ENCODE results near the gene TMEM208. TPM values are rescaled to one million over a fixed set of nuclear protein-coding genes. Genes with fewer than 3 reads are reported as not detected.

Gene TMEM208
- total and polyA plus RNA-seq, 2 experiments from 2014 or later: 47.5 to 181 TPM

GRCh38 chr16:67247192-67248072 is 20.5 kb downstream of the TMEM208 start, which contains the start of gene FHOD1:
Gene FHOD1, minus strand, starts transcription at chr16:67247481. Its CDS starts 71 bp downstream, at chr16:67247410.
- 2% methylated on average over 55 of the region's 60 CpGs for WGBS (ENCODE audit: low lambda C conversion rate, missing lambda C conversion rate)
- Histone ChIP-seq H3K4me1 (ENCODE audit: insufficient read depth) (peaks cover 26% of the 10 kb centered on the region), H3K9me2 (replicated peaks; ENCODE audit: insufficient read depth) (no peaks in the 10 kb centered on the region), H3K79me2 (peaks cover 13% of the 10 kb centered on the region), H4K20me1 (ENCODE audit: insufficient read depth, poor library complexity, severe bottlenecking) (no peaks in the 10 kb centered on the region), H3K9me3 (ENCODE audit: low read depth) (no peaks in the 10 kb centered on the region), H3K27ac (peak within 1 kb of the TSS; percentile 91), H3K4me3 (peak within 1 kb of the TSS; percentile 86), H3K27me3 (peaks cover 28% of the 10 kb centered on the region), H3K36me3 (replicated peaks; ENCODE audit: insufficient read depth, low read depth) (no peaks in the 10 kb centered on the region), H3K4me2 (peak within 1 kb of the TSS; percentile 99), H2AFZ (peak within 1 kb of the TSS; percentile 91)
- DNase-seq (ENCODE audit: low spot score): peak; percentile 97
- TF ChIP-seq EZH2phosphoT487 (IDR thresholded peaks at IDR 0.05; ENCODE audit: low read depth, severe bottlenecking, unreplicated experiment): no peak
- no peak for TF ChIP-seq EZH2 (IDR thresholded peaks at IDR 0.05; ENCODE audit: borderline replicate concordance)
- TF ChIP-seq, protein P1, sequence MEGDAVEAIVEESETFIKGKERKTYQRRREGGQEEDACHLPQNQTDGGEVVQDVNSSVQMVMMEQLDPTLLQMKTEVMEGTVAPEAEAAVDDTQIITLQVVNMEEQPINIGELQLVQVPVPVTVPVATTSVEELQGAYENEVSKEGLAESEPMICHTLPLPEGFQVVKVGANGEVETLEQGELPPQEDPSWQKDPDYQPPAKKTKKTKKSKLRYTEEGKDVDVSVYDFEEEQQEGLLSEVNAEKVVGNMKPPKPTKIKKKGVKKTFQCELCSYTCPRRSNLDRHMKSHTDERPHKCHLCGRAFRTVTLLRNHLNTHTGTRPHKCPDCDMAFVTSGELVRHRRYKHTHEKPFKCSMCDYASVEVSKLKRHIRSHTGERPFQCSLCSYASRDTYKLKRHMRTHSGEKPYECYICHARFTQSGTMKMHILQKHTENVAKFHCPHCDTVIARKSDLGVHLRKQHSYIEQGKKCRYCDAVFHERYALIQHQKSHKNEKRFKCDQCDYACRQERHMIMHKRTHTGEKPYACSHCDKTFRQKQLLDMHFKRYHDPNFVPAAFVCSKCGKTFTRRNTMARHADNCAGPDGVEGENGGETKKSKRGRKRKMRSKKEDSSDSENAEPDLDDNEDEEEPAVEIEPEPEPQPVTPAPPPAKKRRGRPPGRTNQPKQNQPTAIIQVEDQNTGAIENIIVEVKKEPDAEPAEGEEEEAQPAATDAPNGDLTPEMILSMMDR (IDR thresholded peaks at IDR 0.05; ENCODE audit: poor library complexity): no peak

DNA sequence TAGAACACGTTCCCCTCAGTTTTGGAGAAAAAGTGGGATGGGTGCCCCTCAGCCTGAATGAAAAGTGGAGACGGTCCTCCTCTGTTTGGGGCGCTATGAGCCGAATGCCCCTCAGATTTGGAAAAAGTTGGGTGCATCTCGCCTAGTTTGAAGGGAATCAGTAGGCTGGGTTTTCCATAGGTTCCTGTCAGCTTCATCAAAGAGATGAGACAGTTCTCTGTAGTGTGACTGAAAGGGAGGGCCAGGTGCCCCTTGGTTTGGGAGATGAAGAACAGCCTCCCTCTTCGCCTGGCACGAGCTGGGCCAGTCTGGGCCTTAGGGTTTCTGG is 21.1 kb downstream of the TMEM208 start:
- no peak for TF ChIP-seq EZH2 (IDR thresholded peaks at IDR 0.05; ENCODE audit: borderline replicate concordance)
- no peak for TF ChIP-seq EZH2phosphoT487 (IDR thresholded peaks at IDR 0.05; ENCODE audit: low read depth, severe bottlenecking, unreplicated experiment)
- TF ChIP-seq, protein P1 (IDR thresholded peaks at IDR 0.05; ENCODE audit: poor library complexity): no peak
- DNase-seq (ENCODE audit: low spot score): no peak
- peak overlapping the region; percentile 99 for H3K4me2 ChIP-seq
- H3K36me3 ChIP-seq (replicated peaks; ENCODE audit: insufficient read depth, low read depth): no peaks in the 10 kb centered on the region
- H3K4me1 ChIP-seq (ENCODE audit: insufficient read depth): peaks cover 26% of the 10 kb centered on the region
- no peaks in the 10 kb centered on the region for H4K20me1 ChIP-seq (ENCODE audit: insufficient read depth, poor library complexity, severe bottlenecking)
- H3K4me3 ChIP-seq: peak overlapping the region; percentile 70
- H2AFZ ChIP-seq: peak overlapping the region; percentile 56
- 17% methylated on average over 7 of the region's 7 CpGs for WGBS (ENCODE audit: low lambda C conversion rate, missing lambda C conversion rate)
- H3K27me3 ChIP-seq: peaks cover 28% of the 10 kb centered on the region
- peaks cover 9% of the 10 kb centered on the region for H3K79me2 ChIP-seq
- no peaks in the 10 kb centered on the region for H3K9me2 ChIP-seq (replicated peaks; ENCODE audit: insufficient read depth)
- H3K9me3 ChIP-seq (ENCODE audit: low read depth): no peaks in the 10 kb centered on the region
- H3K27ac ChIP-seq: no peak overlapping the region

DNA sequence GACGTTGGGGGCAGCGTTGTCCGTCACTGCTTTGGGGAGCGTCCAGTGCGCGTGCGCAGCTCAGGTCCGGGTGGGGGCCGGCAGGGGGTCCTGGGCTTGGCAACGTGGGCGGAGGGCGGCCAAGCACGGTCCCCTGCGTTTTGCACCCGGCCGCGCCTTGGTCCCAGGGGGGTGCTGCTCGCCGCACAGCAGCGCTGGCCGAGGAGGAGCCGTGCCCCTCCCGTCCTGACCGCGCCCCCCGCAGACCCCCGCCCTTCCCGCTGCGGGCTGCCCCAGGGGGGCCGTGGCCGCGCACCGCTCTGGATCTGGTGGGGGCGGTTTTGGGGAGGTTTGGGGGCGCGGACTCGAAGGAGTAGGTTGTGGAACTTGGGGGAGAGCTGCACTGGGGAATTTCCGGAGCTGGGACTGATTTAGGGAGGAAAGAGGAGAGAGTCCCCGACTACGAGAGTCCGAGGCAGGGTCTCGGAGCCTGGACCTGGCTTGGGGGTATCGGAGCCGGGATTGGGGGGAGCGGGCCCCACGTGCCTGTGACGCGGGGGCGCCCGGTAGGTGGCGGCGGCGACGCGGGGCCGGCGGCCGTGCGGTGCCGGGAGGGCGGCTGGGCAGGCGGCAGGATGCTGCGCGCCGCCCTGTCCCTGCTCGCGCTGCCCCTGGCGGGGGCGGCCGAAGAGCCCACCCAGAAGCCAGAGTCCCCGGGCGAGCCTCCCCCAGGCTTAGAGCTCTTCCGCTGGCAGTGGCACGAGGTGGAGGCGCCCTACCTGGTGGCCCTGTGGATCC is 21.7 kb downstream of the TMEM208 start, which contains the start of gene SLC9A5:
SLC9A5 (plus strand) TSS at position 579 of the 777 bp plus-strand sequence; CDS start at position 615, 36 bp downstream.
- Histone ChIP-seq H3K27ac (no peak within 1 kb of the TSS), H3K4me1 (ENCODE audit: insufficient read depth) (peaks cover 26% of the 10 kb centered on the region)
- TF ChIP-seq EZH2 (IDR thresholded peaks at IDR 0.05; ENCODE audit: borderline replicate concordance) (no peak), EZH2phosphoT487 (IDR thresholded peaks at IDR 0.05; ENCODE audit: low read depth, severe bottlenecking, unreplicated experiment) (no peak)
- TF ChIP-seq, protein P1 (IDR thresholded peaks at IDR 0.05; ENCODE audit: poor library complexity): peak; percentile 11

More for the DNA sequence above, 21.7 kb downstream of the TMEM208 start, which contains the start of gene SLC9A5:
- peaks cover 28% of the 10 kb centered on the region for H3K27me3 ChIP-seq
- H3K9me3 ChIP-seq (ENCODE audit: low read depth): no peaks in the 10 kb centered on the region
- WGBS (ENCODE audit: low lambda C conversion rate, missing lambda C conversion rate): 2% methylated on average over 14 of the region's 75 CpGs
- peak; percentile 40 for DNase-seq (ENCODE audit: low spot score)
- peaks cover 7% of the 10 kb centered on the region for H3K79me2 ChIP-seq
- peak within 1 kb of the TSS; percentile 70 for H3K4me3 ChIP-seq
- no peaks in the 10 kb centered on the region for H4K20me1 ChIP-seq (ENCODE audit: insufficient read depth, poor library complexity, severe bottlenecking)
- H3K9me2 ChIP-seq (replicated peaks; ENCODE audit: insufficient read depth): no peaks in the 10 kb centered on the region
- no peaks in the 10 kb centered on the region for H3K36me3 ChIP-seq (replicated peaks; ENCODE audit: insufficient read depth, low read depth)
- peak within 1 kb of the TSS; percentile 99 for H3K4me2 ChIP-seq
- H2AFZ ChIP-seq: peak within 1 kb of the TSS; percentile 56

Measured in hepatocyte (in vitro differentiated cells).